HCT116 (cell line): ENCODE measurements around the gene PLSCR5. TPM values are rescaled to one million over a fixed set of nuclear protein-coding genes. Genes with fewer than 3 reads are reported as not detected.

ENCODE experiments used
- ATAC-seq: fragments of 200-7000 bp; cut with Tn5 transposase; 2 replicates; pipeline ENCODE4 v1.9.1; 2020; ENCODE audit warnings: mild to moderate bottlenecking, moderate library complexity
- BruUV-seq: library from RNA; stranded (reverse); fragments of 400-500 nt; replicated peaks from 2 replicates; lab custom pipeline; 2021; lab: Mats Ljungman, UMichigan
- CTCF ChIA-PET: fragments of 300-600 bp; sonication (Branson Sonifier 250); formaldehyde crosslinking; loops from one replicate; lab custom pipeline; 2021; ENCODE audit warnings: antibody characterized with exemption; lab: Charles Lee
- POLR2A ChIA-PET: fragments of 300-600, 350-600 bp; sonication (Branson Sonifier 250); formaldehyde crosslinking; loops from one replicate; lab custom pipeline; 2021; ENCODE audit warnings: antibody characterized with exemption; lab: Charles Lee
- RAD21 ChIA-PET, 2 experiments: fragments of 300-600 bp; sonication (Branson Sonifier 250); formaldehyde crosslinking; loops; one replicate each; lab custom pipeline; 2023; ENCODE audit warnings: low total read pairs in 2 of 2; ENCODE audit not compliant: uncharacterized antibody in 2 of 2, unreplicated experiment in 2 of 2, low non-redundant PET in 1 of 2; lab: Charles Lee
- DNase-seq: peaks from one replicate; pipeline ENCODE4 v3.0.0-alpha.2; 2010; ENCODE audit warnings: low read depth, low spot score
- H2AFZ ChIP-seq: fragments of 200-600 bp; shearing (Covaris generic), sonication (generic); 2 replicates; pipeline ENCODE4 v1.6.1; 2017; ENCODE audit warnings: low read depth, mixed run types, mixed read lengths, antibody characterized with exemption, low read length; ENCODE audit not compliant: poor library complexity, severe bottlenecking
- H3K27ac ChIP-seq: 2 replicates; pipeline ENCODE4 v1.5.1; 2012; ENCODE audit warnings: low read depth, low read length
- H3K27me3 ChIP-seq: fragments of 200-600 bp; sonication (generic); 2 replicates; pipeline ENCODE4 v1.6.1; 2016; ENCODE audit warnings: mixed run types, low read length, mixed read lengths; ENCODE audit not compliant: insufficient read depth
- H3K36me3 ChIP-seq, 2 experiments: fragments of 200-500 bp in 1 of 2; fragments of 200-600 bp in 1 of 2; sonication (Bioruptor generic) in 1 of 2; sonication (generic) in 1 of 2; 2 replicates each; pipeline versions ENCODE4 v1.5.1 to v1.6.1; 2014 to 2016; ENCODE audit warnings: low read length in 2 of 2, inconsistent platforms in 1 of 2, mixed read lengths in 1 of 2, mixed run types in 1 of 2; ENCODE audit not compliant: insufficient read depth in 2 of 2, control insufficient read depth in 1 of 2
- H3K4me1 ChIP-seq, 2 experiments: fragments of 200-600 bp in 1 of 2; sonication (generic) in 1 of 2; 2 replicates each; pipeline versions ENCODE4 v1.5.1 to v1.6.1; 2012 to 2017; ENCODE audit warnings: low read length in 2 of 2, inconsistent platforms in 1 of 2, mild to moderate bottlenecking in 1 of 2, mixed read lengths in 1 of 2, mixed run types in 1 of 2, moderate library complexity in 1 of 2; ENCODE audit not compliant: insufficient read depth in 2 of 2, control insufficient read depth in 1 of 2
- H3K4me2 ChIP-seq: fragments of 200-600 bp; sonication (generic); 2 replicates; pipeline ENCODE4 v1.6.1; 2017; ENCODE audit warnings: mixed run types, low read length, mixed read lengths
- H3K4me3 ChIP-seq, 2 experiments: fragments of 200-600 bp in 1 of 2; sonication (generic) in 1 of 2; replicated peaks in 1 of 2; 2 replicates each; pipeline ENCODE4 v1.5.1; 2011 to 2016; ENCODE audit warnings: low read length in 2 of 2, control low read depth in 1 of 2, low read depth in 1 of 2, mild to moderate bottlenecking in 1 of 2, mixed read lengths in 1 of 2, mixed run types in 1 of 2
- H3K79me2 ChIP-seq: fragments of 200-600 bp; sonication (generic); 2 replicates; pipeline ENCODE4 v1.6.1; 2017; ENCODE audit warnings: mild to moderate bottlenecking, mixed run types, low read length, moderate library complexity, mixed read lengths; ENCODE audit not compliant: insufficient read depth
- H3K9ac ChIP-seq: fragments of 200-600 bp; sonication (generic); 2 replicates; pipeline ENCODE4 v1.6.1; 2016; ENCODE audit warnings: low read length, mixed read lengths
- H3K9me2 ChIP-seq: fragments of 200-600 bp; sonication (generic), shearing (Covaris generic); 2 replicates; pipeline ENCODE4 v1.6.1; 2017; ENCODE audit warnings: mixed run types, mild to moderate bottlenecking, moderate library complexity; ENCODE audit not compliant: insufficient read depth
- H3K9me3 ChIP-seq, 2 experiments: fragments of 200-500 bp in 1 of 2; fragments of 200-600 bp in 1 of 2; sonication (Bioruptor generic) in 1 of 2; sonication (generic) in 1 of 2; 2 replicates each; pipeline ENCODE4 v1.6.1; 2014 to 2017; ENCODE audit warnings: low read length in 2 of 2, mixed read lengths in 2 of 2, inconsistent platforms in 1 of 2, low read depth in 1 of 2, mild to moderate bottlenecking in 1 of 2, mixed run types in 1 of 2, moderate library complexity in 1 of 2; ENCODE audit not compliant: control insufficient read depth in 1 of 2, insufficient read depth in 1 of 2
- H4K20me1 ChIP-seq: fragments of 200-600 bp; sonication (generic), shearing (Covaris generic); 2 replicates; pipeline ENCODE4 v1.6.1; 2017; ENCODE audit warnings: mixed run types, mild to moderate bottlenecking, moderate library complexity; ENCODE audit not compliant: insufficient read depth
- CBX3 ChIP-seq: IDR thresholded peaks from 2 replicates; pipeline ENCODE4 v1.6.1; 2012; ENCODE audit warnings: low read depth
- CEBPB ChIP-seq: IDR thresholded peaks from 2 replicates; pipeline ENCODE4 v1.6.1; 2012; ENCODE audit warnings: low read depth
- EGR1 ChIP-seq: IDR thresholded peaks from 2 replicates; pipeline ENCODE4 v1.6.1; 2012; ENCODE audit warnings: low read depth
- EZH2phosphoT487 ChIP-seq: fragments of 200-600 bp; IDR thresholded peaks from 2 replicates; pipeline ENCODE4 v1.6.1; 2018; ENCODE audit warnings: antibody characterized with exemption, borderline replicate concordance
- JUND ChIP-seq: IDR thresholded peaks from 2 replicates; pipeline ENCODE4 v1.6.1; 2012
- POLR2A ChIP-seq: IDR thresholded peaks from 2 replicates; pipeline ENCODE4 v1.7.0; 2011; ENCODE audit warnings: borderline replicate concordance; ENCODE audit not compliant: insufficient read depth, insufficient read length; ENCODE audit errors: extremely low read depth
- POLR2AphosphoS5 ChIP-seq: IDR thresholded peaks from 2 replicates; pipeline ENCODE4 v1.6.1; 2011; ENCODE audit warnings: mild to moderate bottlenecking, low read depth, low read length, moderate library complexity
- RAD21 ChIP-seq: IDR thresholded peaks from 2 replicates; pipeline ENCODE4 v1.6.1; 2012; ENCODE audit warnings: low read depth, mild to moderate bottlenecking
- SIN3A ChIP-seq: IDR thresholded peaks from 2 replicates; pipeline ENCODE4 v1.6.1; 2012; ENCODE audit warnings: low read depth
- SRF ChIP-seq: IDR thresholded peaks from 2 replicates; pipeline ENCODE4 v1.6.1; 2012; ENCODE audit warnings: low read depth
- TCF7L2 ChIP-seq: IDR thresholded peaks from 2 replicates; pipeline ENCODE4 v1.7.0; 2011; ENCODE audit warnings: borderline replicate concordance, inconsistent platforms; ENCODE audit not compliant: insufficient read depth, insufficient read length; ENCODE audit errors: extremely low read depth
- ZFX ChIP-seq: fragments of 450-650 bp; IDR thresholded peaks from 2 replicates; pipeline ENCODE4 v1.6.1; 2017
- ZNF274 ChIP-seq: fragments of 200-500 bp; sonication (Bioruptor generic); IDR thresholded peaks from 2 replicates; pipeline ENCODE4 v1.6.1; 2014; ENCODE audit warnings: mild to moderate bottlenecking, low read depth, low read length, inconsistent platforms
- intact Hi-C: fragments of 100-400 bp; cut with micrococcal nuclease; formaldehyde crosslinking; loops from 2 replicates; pipeline ENCODE4 v1.10.0; 2022
- total RNA-seq: library from RNA; stranded (reverse); gene quantifications from one replicate; pipeline ENCODE4 v1.2.1, GENCODE V29; 2021; ENCODE audit not compliant: unreplicated experiment
- TF ChIP-seq, protein P1 (sequence below): IDR thresholded peaks from 2 replicates; pipeline ENCODE4 v1.6.1; 2012; ENCODE audit warnings: low read depth
- TF ChIP-seq, protein P2 (sequence below): IDR thresholded peaks from 2 replicates; pipeline ENCODE4 v1.6.1; 2012
- TF ChIP-seq, protein P3 (sequence below): IDR thresholded peaks from 2 replicates; pipeline ENCODE4 v1.6.1; 2012
- TF ChIP-seq, protein P4 (sequence below), 3 experiments: fragments of 200-600 bp in 1 of 3; sonication (generic) in 1 of 3; IDR thresholded peaks in 2 of 3; conservative IDR thresholded peaks in 1 of 3; 2 replicates each; pipeline ENCODE4 v1.5.1; 2012 to 2017; ENCODE audit warnings: low read depth in 2 of 3, low read length in 2 of 3, antibody characterized with exemption in 1 of 3, borderline replicate concordance in 1 of 3, control low read depth in 1 of 3, mild to moderate bottlenecking in 1 of 3, mixed read lengths in 1 of 3, mixed run types in 1 of 3, moderate library complexity in 1 of 3; ENCODE audit not compliant: insufficient read depth in 1 of 3
- TF ChIP-seq, protein P5 (sequence below): IDR thresholded peaks from 2 replicates; pipeline ENCODE4 v1.6.1; 2011; ENCODE audit warnings: mild to moderate bottlenecking, low read length, moderate library complexity; ENCODE audit not compliant: insufficient replicate concordance; ENCODE audit errors: extremely low read depth

PLSCR5 gene
- total RNA-seq, 1 experiment from 2014 or later: not detected

DNA sequence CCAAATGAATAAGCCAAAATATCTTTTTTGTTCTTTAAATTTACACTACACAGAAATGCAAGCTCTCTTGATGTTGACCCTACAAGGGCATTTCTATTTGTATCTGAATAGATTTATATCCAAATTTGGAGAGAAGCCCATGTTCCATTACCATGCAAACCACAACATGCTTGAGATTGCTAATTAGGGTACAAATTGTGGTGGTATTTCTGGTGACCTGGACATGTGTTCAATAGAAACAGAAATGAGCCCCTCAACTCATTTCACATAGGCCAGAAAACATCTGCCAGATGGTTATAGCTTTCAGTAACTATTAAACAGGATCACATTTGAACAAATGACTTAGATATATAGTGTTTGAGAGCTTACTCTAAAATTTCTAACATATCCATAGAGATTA lies 23.5 kb upstream of the PLSCR5 start:
- H3K79me2 ChIP-seq: no peaks in the 10 kb centered on the region
- H3K27me3 ChIP-seq: no peaks in the 10 kb centered on the region
- H3K36me3 ChIP-seq: no peaks in the 10 kb centered on the region
- no peak overlapping the region for H3K27ac ChIP-seq
- DNase-seq (no peak), ATAC-seq (no peak)
- H4K20me1 ChIP-seq: no peaks in the 10 kb centered on the region
- no peaks in the 10 kb centered on the region; a peak in 1 of 4 replicates for H3K4me1 ChIP-seq
- ChIA-PET RAD21 (no interaction called here), POLR2A (no interaction called here)
- intact Hi-C loops: no loop called here
- no peaks in the 10 kb centered on the region for H3K9me3 ChIP-seq
- no peak overlapping the region for H3K4me2 ChIP-seq
- H3K9me2 ChIP-seq: no peaks in the 10 kb centered on the region; the same call in 1 of the 2 replicates
- no peak overlapping the region for H2AFZ ChIP-seq
- H3K4me3 ChIP-seq: no peak overlapping the region
- TF ChIP-seq CEBPB (no peak), EGR1 (no peak), CBX3 (no peak), POLR2A (no peak), TCF7L2 (no peak), SRF (no peak), JUND (no peak), ZNF274 (no peak), ZFX (no peak), RAD21 (no peak), SIN3A (no peak), POLR2AphosphoS5 (no peak), EZH2phosphoT487 (no peak)
- TF ChIP-seq, protein P1, sequence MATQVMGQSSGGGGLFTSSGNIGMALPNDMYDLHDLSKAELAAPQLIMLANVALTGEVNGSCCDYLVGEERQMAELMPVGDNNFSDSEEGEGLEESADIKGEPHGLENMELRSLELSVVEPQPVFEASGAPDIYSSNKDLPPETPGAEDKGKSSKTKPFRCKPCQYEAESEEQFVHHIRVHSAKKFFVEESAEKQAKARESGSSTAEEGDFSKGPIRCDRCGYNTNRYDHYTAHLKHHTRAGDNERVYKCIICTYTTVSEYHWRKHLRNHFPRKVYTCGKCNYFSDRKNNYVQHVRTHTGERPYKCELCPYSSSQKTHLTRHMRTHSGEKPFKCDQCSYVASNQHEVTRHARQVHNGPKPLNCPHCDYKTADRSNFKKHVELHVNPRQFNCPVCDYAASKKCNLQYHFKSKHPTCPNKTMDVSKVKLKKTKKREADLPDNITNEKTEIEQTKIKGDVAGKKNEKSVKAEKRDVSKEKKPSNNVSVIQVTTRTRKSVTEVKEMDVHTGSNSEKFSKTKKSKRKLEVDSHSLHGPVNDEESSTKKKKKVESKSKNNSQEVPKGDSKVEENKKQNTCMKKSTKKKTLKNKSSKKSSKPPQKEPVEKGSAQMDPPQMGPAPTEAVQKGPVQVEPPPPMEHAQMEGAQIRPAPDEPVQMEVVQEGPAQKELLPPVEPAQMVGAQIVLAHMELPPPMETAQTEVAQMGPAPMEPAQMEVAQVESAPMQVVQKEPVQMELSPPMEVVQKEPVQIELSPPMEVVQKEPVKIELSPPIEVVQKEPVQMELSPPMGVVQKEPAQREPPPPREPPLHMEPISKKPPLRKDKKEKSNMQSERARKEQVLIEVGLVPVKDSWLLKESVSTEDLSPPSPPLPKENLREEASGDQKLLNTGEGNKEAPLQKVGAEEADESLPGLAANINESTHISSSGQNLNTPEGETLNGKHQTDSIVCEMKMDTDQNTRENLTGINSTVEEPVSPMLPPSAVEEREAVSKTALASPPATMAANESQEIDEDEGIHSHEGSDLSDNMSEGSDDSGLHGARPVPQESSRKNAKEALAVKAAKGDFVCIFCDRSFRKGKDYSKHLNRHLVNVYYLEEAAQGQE: no peak
- TF ChIP-seq, protein P2, sequence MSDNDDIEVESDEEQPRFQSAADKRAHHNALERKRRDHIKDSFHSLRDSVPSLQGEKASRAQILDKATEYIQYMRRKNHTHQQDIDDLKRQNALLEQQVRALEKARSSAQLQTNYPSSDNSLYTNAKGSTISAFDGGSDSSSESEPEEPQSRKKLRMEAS: no peak
- TF ChIP-seq, protein P3, sequence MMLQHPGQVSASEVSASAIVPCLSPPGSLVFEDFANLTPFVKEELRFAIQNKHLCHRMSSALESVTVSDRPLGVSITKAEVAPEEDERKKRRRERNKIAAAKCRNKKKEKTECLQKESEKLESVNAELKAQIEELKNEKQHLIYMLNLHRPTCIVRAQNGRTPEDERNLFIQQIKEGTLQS: no peak
- TF ChIP-seq, protein P4, sequence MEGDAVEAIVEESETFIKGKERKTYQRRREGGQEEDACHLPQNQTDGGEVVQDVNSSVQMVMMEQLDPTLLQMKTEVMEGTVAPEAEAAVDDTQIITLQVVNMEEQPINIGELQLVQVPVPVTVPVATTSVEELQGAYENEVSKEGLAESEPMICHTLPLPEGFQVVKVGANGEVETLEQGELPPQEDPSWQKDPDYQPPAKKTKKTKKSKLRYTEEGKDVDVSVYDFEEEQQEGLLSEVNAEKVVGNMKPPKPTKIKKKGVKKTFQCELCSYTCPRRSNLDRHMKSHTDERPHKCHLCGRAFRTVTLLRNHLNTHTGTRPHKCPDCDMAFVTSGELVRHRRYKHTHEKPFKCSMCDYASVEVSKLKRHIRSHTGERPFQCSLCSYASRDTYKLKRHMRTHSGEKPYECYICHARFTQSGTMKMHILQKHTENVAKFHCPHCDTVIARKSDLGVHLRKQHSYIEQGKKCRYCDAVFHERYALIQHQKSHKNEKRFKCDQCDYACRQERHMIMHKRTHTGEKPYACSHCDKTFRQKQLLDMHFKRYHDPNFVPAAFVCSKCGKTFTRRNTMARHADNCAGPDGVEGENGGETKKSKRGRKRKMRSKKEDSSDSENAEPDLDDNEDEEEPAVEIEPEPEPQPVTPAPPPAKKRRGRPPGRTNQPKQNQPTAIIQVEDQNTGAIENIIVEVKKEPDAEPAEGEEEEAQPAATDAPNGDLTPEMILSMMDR (IDR thresholded peaks at IDR 0.05 in 2 of 3, conservative IDR thresholded peaks at IDR 0.05 in 1 of 3; ENCODE audit: borderline replicate concordance in 1 of 3, insufficient read depth in 1 of 3, low read depth in 2 of 3, low read length in 2 of 3): no peak
- TF ChIP-seq, protein P5, sequence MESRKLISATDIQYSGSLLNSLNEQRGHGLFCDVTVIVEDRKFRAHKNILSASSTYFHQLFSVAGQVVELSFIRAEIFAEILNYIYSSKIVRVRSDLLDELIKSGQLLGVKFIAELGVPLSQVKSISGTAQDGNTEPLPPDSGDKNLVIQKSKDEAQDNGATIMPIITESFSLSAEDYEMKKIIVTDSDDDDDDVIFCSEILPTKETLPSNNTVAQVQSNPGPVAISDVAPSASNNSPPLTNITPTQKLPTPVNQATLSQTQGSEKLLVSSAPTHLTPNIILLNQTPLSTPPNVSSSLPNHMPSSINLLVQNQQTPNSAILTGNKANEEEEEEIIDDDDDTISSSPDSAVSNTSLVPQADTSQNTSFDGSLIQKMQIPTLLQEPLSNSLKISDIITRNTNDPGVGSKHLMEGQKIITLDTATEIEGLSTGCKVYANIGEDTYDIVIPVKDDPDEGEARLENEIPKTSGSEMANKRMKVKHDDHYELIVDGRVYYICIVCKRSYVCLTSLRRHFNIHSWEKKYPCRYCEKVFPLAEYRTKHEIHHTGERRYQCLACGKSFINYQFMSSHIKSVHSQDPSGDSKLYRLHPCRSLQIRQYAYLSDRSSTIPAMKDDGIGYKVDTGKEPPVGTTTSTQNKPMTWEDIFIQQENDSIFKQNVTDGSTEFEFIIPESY: no peak
- TF ChIP-seq, all 23 proteins: peak for 0
- CTCF ChIA-PET: interaction anchor here (3.3 kb wide), 1 partner anchor 10 kb away, joined by 27 read pairs; no protein-coding TSS in a partner anchor
- no peak overlapping the region for H3K9ac ChIP-seq
- no TSS peak for BruUV-seq
